Loucy (cell line): ENCODE data around the gene DAG1.

Experiments used
- H2AFZ ChIP-seq: fragments of 200-600 bp; sonication (generic); 2 replicates; pipeline ENCODE4 v1.6.0; 2016; ENCODE audit warnings: antibody characterized with exemption, mild to moderate bottlenecking, low read length, moderate library complexity
- H3F3A ChIP-seq: fragments of 200-600 bp; 2 replicates; pipeline ENCODE4 v1.6.0; 2016; ENCODE audit warnings: antibody characterized with exemption, low read depth, mild to moderate bottlenecking
- H3K27me3 ChIP-seq: fragments of 200-600 bp; sonication (generic); 2 replicates; pipeline ENCODE4 v1.6.1; 2014; ENCODE audit warnings: low read length, mild to moderate bottlenecking; ENCODE audit not compliant: insufficient read depth, poor library complexity, severe bottlenecking
- H3K36me3 ChIP-seq: fragments of 200-600 bp; sonication (generic); 2 replicates; pipeline ENCODE4 v1.6.1; 2016; ENCODE audit warnings: low read length; ENCODE audit not compliant: insufficient read depth
- H3K4me1 ChIP-seq: fragments of 200-600 bp; sonication (generic); 2 replicates; pipeline ENCODE4 v1.5.1; 2014; ENCODE audit warnings: low read length, mild to moderate bottlenecking; ENCODE audit not compliant: insufficient read depth, poor library complexity, severe bottlenecking
- H3K4me2 ChIP-seq: fragments of 200-600 bp; sonication (generic); 2 replicates; pipeline ENCODE4 v1.6.0; 2014; ENCODE audit warnings: antibody characterized with exemption, low read length, low read depth, mild to moderate bottlenecking; ENCODE audit not compliant: poor library complexity, severe bottlenecking
- H3K4me3 ChIP-seq: fragments of 200-600 bp; sonication (generic); 2 replicates; pipeline ENCODE4 v1.5.1; 2014; ENCODE audit warnings: low read length, mild to moderate bottlenecking, mixed read lengths; ENCODE audit not compliant: poor library complexity, severe bottlenecking
- H3K79me2 ChIP-seq: fragments of 200-600 bp; sonication (generic); 2 replicates; pipeline ENCODE4 v1.6.1; 2014; ENCODE audit warnings: low read length; ENCODE audit not compliant: insufficient read depth
- H3K9ac ChIP-seq: fragments of 200-600 bp; sonication (generic); 2 replicates; pipeline ENCODE4 v1.6.0; 2014; ENCODE audit warnings: mild to moderate bottlenecking, low read depth, low read length, moderate library complexity; ENCODE audit not compliant: poor library complexity, severe bottlenecking
- H3K9me2 ChIP-seq: fragments of 200-600 bp; sonication (generic); replicated peaks from 2 replicates; pipeline ENCODE4 v1.6.1; 2016; ENCODE audit warnings: low read depth, low read length, mixed read lengths
- H3K9me3 ChIP-seq: fragments of 200-600 bp; sonication (generic); 2 replicates; pipeline ENCODE4 v1.6.1; 2014; ENCODE audit warnings: mild to moderate bottlenecking, antibody characterized with exemption, low read length, low read depth; ENCODE audit not compliant: insufficient read depth
- H4K20me1 ChIP-seq: fragments of 200-600 bp; sonication (generic); 2 replicates; pipeline ENCODE4 v1.6.0; 2014; ENCODE audit warnings: antibody characterized with exemption, low read length, mild to moderate bottlenecking; ENCODE audit not compliant: insufficient read depth, poor library complexity, severe bottlenecking
- EZH2phosphoT487 ChIP-seq: fragments of 200-600 bp; IDR thresholded peaks from 2 replicates; pipeline ENCODE4 v1.6.1; 2018; ENCODE audit warnings: antibody characterized with exemption, mild to moderate bottlenecking, moderate library complexity, borderline replicate concordance
- TF ChIP-seq, protein P1 (sequence below): fragments of 200-600 bp; sonication (generic); conservative IDR thresholded peaks from 2 replicates; pipeline ENCODE4 v1.5.1; 2014; ENCODE audit warnings: mild to moderate bottlenecking, antibody characterized with exemption, low read length

DAG1 gene

DNA sequence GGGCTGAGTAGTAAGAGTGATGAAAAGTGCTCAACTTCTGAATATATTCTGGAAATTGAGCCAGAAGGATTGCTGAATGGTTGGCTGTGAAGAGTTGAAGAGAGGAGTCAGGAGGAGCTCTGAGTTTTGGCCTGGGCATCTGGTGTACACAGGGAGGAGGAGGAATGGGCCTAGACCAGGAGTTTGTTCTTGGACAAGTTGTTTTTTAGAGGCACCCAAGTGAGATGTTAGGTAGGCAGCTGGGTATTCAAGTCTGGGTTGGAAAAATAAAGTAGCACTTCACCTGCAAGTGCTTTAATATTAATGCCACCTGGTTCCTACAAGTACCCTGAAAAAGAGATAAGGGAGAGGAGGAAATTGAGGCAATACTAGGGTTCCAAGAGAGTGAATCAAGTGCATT is 98.9 kb downstream of the DAG1 start:
- Histone ChIP-seq H3K36me3 (no peaks in the 10 kb centered on the region), H2AFZ (no peak overlapping the region), H3K4me1 (no peaks in the 10 kb centered on the region), H4K20me1 (no peaks in the 10 kb centered on the region), H3K9me3 (no peaks in the 10 kb centered on the region), H3K9ac (no peak overlapping the region), H3K79me2 (no peaks in the 10 kb centered on the region), H3K4me2 (no peak overlapping the region), H3K9me2 (no peaks in the 10 kb centered on the region), H3K27me3 (no peaks in the 10 kb centered on the region), H3F3A (no peaks in the 10 kb centered on the region), H3K4me3 (no peak overlapping the region)
- no peak for TF ChIP-seq EZH2phosphoT487
- TF ChIP-seq, protein P1, sequence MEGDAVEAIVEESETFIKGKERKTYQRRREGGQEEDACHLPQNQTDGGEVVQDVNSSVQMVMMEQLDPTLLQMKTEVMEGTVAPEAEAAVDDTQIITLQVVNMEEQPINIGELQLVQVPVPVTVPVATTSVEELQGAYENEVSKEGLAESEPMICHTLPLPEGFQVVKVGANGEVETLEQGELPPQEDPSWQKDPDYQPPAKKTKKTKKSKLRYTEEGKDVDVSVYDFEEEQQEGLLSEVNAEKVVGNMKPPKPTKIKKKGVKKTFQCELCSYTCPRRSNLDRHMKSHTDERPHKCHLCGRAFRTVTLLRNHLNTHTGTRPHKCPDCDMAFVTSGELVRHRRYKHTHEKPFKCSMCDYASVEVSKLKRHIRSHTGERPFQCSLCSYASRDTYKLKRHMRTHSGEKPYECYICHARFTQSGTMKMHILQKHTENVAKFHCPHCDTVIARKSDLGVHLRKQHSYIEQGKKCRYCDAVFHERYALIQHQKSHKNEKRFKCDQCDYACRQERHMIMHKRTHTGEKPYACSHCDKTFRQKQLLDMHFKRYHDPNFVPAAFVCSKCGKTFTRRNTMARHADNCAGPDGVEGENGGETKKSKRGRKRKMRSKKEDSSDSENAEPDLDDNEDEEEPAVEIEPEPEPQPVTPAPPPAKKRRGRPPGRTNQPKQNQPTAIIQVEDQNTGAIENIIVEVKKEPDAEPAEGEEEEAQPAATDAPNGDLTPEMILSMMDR: no peak

DNA sequence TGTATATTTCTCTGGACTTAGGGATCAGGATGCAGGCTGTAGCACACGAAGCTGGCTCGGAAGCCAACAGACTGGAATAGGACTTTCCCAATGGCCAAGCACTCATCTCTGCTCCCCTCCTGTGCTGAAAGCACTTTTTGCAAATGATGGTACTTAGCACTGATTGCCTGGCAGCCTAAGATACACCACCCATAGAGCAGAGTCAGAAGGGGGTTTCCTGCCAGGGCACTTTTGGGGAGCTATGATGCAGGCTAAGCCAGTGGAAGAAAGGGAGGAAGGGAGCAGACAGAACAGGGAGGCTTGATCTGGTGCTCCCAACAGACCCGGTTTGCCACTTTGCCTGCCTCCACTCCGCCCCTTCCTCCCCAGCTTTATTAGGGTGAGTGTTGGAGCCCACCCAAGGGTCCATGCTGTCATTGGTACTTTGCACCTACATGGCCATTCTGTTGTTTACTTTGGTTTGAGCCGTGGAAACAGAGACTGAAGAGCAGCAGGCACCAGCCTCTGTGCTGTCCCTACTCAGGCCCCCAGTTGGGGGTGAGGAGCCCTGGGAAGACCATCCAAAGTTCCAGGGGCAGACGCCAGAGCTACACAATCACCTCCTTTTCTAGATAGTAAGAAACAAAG is 100.1 kb downstream of the DAG1 start:
- Histone ChIP-seq H3K27me3 (no peaks in the 10 kb centered on the region), H3K79me2 (no peaks in the 10 kb centered on the region), H3K4me1 (no peaks in the 10 kb centered on the region), H4K20me1 (no peaks in the 10 kb centered on the region), H3K4me3 (no peak overlapping the region), H3K36me3 (no peaks in the 10 kb centered on the region), H2AFZ (no peak overlapping the region), H3K9me3 (no peaks in the 10 kb centered on the region), H3F3A (no peaks in the 10 kb centered on the region), H3K9ac (no peak overlapping the region), H3K9me2 (no peaks in the 10 kb centered on the region), H3K4me2 (no peak overlapping the region)
- TF ChIP-seq, protein P1: no peak
- TF ChIP-seq EZH2phosphoT487: no peak

DNA sequence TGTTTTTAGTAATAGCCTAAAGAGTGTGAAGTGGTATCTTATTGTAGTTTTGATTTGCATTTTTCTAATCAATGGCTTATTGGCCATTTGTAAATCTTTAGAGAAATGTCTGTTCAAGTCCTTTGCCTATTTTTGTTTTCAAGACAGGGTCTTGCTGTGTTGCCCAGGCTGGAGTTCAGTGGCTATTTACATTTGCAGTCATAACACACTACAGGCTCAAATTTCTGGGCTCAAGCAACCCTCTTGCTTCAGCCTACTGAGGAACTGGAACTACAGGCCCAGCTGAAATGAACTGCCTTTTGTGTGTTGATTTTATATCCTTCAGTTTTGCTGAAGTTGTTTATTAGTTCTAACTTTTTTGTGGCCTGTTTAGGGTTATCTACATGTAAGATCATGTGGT is 112.1 kb downstream of the DAG1 start:
- no peak overlapping the region for H3K4me2 ChIP-seq
- H3K9ac ChIP-seq: no peak overlapping the region
- H3F3A ChIP-seq: no peaks in the 10 kb centered on the region
- H3K4me1 ChIP-seq: no peaks in the 10 kb centered on the region
- no peak overlapping the region for H2AFZ ChIP-seq
- H3K4me3 ChIP-seq: no peak overlapping the region
- no peaks in the 10 kb centered on the region for H4K20me1 ChIP-seq
- H3K36me3 ChIP-seq: no peaks in the 10 kb centered on the region
- no peaks in the 10 kb centered on the region for H3K9me2 ChIP-seq
- no peaks in the 10 kb centered on the region for H3K27me3 ChIP-seq
- H3K79me2 ChIP-seq: no peaks in the 10 kb centered on the region
- H3K9me3 ChIP-seq: no peaks in the 10 kb centered on the region
- TF ChIP-seq EZH2phosphoT487: no peak
- TF ChIP-seq, protein P1: no peak
